GM18526 (cell line): Measurements from ENCODE around the gene SGMS2.

ENCODE experiments used
- POLR2A ChIP-seq: IDR thresholded peaks from 3 replicates; pipeline ENCODE4 v1.6.1; 2011; ENCODE audit not compliant: insufficient read length; ENCODE audit errors: extremely low read depth

SGMS2 gene

DNA sequence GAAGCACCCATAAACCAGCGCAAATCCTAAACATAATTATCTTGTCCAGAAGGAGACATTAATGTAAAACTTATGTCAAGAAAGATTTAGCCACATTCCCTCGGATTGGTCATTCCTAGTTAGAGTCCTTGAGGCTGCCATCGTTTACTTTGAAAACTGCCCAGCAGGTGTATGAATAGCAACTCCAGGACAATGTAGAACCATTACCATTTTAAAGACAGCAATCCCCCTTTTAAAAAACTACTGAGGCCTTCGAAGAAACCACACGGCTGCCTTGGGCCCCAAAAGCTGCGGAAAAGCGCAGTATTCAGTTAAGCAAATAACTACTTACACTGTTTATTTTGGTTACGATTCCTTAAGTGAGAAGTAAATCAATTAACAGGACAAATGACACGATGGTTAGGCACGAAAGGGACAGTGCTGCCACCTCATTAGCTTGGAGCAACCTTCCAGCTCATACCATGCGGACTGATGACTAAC lies 822 bp upstream of the SGMS2 start:
- TF ChIP-seq POLR2A: no peak

DNA sequence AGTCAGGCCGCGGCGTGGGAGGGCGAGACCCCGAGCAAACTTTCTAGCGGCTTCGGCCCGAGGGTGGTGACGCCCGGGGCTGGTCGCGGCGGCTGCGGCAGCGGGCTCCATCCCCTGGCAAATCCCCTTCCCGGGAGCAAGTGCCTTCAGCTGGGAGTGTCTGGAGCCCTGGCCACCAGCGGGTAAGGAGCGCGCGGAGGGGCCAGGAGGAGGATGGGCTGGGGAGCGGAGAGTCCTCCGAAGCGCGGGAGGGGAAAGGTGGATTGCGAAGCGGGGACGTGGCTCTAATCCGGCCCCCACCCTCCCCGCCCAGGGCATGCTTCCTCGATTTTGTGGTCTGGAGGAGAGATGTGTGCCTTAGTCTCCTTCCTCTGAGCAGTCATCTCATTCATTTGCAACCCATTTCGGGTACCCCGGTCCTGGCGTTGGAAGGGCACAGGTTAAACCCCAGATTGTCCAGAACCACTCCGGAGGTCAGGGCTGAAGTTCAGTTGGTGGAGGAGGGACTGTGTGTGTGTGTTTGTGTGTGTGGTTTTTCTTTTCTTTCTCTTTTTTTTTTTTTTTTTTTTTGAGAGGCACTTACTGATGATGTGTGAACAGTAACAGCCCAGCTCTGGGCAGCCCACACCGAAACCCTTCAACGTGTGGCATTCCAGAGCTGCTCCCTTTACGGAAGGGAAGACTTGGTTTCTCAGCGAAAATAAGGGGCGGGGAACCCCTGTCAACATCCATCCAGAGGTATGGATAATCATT lies 516 bp downstream of the SGMS2 start:
- no peak for TF ChIP-seq POLR2A

DNA sequence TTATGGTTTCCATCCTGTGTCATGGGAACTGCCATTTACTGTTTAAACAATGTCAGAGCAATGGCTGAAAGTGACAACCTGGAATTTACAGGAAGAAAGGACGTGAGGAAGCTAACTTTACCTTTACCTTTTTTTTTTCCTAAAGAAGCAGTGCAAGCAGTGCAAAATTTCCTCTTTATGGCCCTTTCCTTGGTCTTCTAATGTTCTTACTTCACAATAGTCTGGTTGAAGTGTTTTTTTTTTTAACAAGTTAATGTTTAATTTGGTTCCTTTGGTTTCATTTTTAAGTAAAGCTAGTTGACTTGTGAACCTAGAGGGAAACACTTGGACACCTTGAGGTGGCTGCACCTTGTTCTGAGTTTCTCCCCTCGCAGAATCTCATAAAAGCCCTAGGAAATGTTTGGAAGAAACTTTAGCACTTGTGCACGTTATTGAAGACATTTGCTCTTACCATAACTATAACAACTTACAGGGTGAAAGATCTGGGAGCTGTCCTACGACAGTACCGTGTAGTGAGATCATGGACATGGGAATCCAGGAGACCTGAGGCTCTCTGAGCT lies 1.8 kb downstream of the SGMS2 start:
- no peak for TF ChIP-seq POLR2A

DNA sequence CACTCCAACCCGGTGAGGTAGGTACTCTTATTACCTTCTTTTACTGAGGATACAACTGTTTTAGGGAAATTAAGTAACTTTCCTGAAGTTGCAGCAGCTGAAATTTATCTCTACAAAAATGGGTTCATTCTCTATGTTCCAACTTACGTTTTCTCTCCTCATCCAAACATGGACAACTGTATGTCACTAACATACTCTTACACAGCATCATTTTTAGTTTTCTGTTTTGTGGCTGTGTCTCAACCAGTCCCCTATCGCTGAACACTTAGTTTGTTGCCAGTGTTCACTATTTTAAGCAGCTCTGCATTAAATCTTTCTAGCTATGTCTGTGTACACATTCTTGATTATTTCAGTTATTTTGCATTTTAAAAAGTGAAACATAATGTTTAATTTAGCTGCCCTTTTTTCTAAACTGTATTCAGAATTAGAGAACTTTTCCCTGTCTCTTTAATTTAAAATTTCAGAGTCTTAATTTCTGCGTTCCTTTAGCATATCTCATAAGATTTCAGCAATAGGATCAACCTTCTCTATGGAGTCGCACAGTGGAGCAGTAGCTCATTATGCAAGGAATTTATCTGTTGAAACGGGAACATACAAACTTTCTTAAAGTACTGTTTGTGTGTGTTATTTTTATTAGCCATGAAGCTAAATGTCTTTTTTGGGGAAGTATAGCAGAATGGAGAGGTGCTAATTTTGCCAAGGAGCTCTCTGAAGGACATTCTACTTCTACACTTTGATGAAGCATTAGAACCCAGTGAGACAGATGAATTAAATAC lies 3.8 kb downstream of the SGMS2 start:
- no peak for TF ChIP-seq POLR2A

DNA sequence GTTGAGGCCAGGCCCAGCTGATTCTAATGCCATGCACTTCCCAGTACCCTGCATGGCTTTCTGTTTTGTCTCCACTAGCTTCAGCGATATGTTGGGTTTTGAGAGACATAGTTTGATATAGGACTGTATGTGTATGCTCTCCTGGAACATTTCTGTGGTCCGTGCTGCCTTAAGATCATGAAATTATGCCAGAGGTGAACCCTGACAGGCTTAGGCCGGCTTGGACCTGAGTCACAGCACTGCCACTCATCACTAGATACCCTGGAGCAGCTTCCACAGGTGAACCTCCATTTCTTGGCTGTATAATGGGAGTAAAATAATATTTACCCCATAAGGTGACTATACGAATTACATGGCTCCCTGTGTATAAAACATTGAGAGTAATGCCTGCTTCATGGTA lies 6.4 kb downstream of the SGMS2 start:
- no peak for TF ChIP-seq POLR2A

- no peak for TF ChIP-seq POLR2A
Observed at GRCh38 chr4:107832275-107832807, 7.6 kb downstream of the SGMS2 start.

- TF ChIP-seq POLR2A: no peak
Observed at GRCh38 chr4:107834241-107834794, 9.6 kb downstream of the SGMS2 start.

GRCh38 chr4:107835406-107835805 lies 10.7 kb downstream of the SGMS2 start:
- no peak for TF ChIP-seq POLR2A

DNA sequence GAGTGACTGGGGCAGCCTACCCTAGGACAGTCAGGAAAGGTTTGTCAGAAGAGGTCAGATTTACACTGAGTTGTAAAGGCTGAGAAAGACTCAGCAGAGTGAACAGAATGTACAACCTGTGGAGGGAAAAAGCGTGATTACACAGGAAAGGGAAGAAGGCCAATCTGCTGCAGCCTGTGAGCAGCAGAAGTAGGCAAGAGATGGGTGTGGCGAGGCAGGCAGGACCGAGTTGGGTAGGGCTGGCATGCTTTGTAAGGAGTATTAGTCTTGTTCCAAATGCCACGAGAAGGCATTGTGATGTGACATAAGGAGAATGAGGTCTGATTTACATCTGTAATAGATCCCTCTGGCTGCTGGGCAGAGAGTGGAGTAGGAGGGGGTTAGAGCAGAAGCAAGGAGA lies 12.6 kb downstream of the SGMS2 start:
- TF ChIP-seq POLR2A: no peak

- no peak for TF ChIP-seq POLR2A
Observed at GRCh38 chr4:107837776-107838618, 13.3 kb downstream of the SGMS2 start.

GRCh38 chr4:107838861-107839565 lies 14.3 kb downstream of the SGMS2 start:
- TF ChIP-seq POLR2A: no peak

DNA sequence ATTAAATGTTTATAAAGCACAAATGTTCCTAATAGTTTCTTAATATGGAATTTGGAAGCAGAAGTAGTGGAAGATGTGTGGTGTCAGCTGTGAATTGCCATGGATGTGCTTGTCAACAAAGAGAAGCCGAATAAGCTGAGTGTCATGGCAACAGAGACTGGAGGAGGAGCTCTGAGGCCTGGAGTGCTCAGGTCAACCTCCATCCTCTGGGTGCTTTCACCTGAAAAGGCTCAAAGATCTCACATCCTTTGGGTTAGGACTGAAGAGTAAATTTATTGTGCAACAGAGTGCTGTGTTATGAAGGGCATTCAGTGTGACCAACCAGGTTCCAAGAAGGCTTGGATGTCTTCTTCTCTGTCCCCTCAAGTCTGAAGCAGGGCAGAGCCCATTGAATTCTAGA lies 18.7 kb downstream of the SGMS2 start:
- TF ChIP-seq POLR2A: no peak

GRCh38 chr4:107845681-107846080 lies 20.9 kb downstream of the SGMS2 start:
- no peak for TF ChIP-seq POLR2A

DNA sequence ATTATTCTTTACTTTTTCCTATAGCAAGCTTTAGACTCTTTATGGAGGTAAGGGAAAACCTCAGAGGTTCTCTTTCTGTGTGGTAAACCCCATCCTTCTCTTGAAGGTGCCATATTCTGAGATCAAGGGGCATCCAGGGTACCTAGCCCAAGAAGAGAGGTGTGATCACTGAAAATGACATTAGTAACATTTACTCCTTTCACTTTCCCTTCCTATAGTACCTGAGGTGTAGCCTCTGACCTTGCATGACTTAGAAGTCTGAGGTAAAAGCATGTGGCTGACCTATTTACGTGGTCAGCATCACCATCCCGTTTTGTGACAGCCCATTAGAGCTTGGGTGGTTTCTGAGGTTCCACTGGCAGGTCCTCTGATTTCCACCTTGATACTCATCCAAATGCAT lies 25.7 kb downstream of the SGMS2 start:
- no peak for TF ChIP-seq POLR2A
